Endodermal cell (in vitro differentiated cells): ENCODE measurements around the gene SSH2. TPM values are rescaled to one million over a fixed set of nuclear protein-coding genes. Genes with fewer than 3 reads are reported as not detected.

Experiments used
- DNase-seq: peaks from one replicate; pipeline ENCODE4 v3.0.0-alpha.2; 2017
- H3K27ac ChIP-seq: 2 replicates; pipeline ENCODE4 v1.5.1; 2013; ENCODE audit warnings: mild to moderate bottlenecking, low read depth, low read length, moderate library complexity
- H3K27me3 ChIP-seq: 2 replicates; pipeline ENCODE4 v1.6.1; 2013; ENCODE audit warnings: mild to moderate bottlenecking, low read length, moderate library complexity; ENCODE audit not compliant: insufficient read depth, control insufficient read depth, poor library complexity, severe bottlenecking
- H3K36me3 ChIP-seq: 2 replicates; pipeline ENCODE4 v1.7.0; 2013; ENCODE audit warnings: mild to moderate bottlenecking, low read length, moderate library complexity; ENCODE audit not compliant: control insufficient read depth, insufficient read depth
- H3K4me1 ChIP-seq: one replicate; pipeline ENCODE4 v1.7.0; 2013; ENCODE audit warnings: low read length; ENCODE audit not compliant: control insufficient read depth, insufficient read depth
- H3K4me3 ChIP-seq: 2 replicates; pipeline ENCODE4 v1.5.1; 2013; ENCODE audit warnings: mild to moderate bottlenecking, low read length, moderate library complexity
- H3K9ac ChIP-seq: 2 replicates; pipeline ENCODE4 v1.6.1; 2013; ENCODE audit warnings: mild to moderate bottlenecking, low read length, moderate library complexity; ENCODE audit not compliant: poor library complexity, severe bottlenecking; ENCODE audit errors: extremely low read depth
- H3K9me3 ChIP-seq: 2 replicates; pipeline ENCODE4 v1.6.1; 2013; ENCODE audit warnings: mild to moderate bottlenecking, low read length, moderate library complexity; ENCODE audit not compliant: control insufficient read depth
- H3K27ac Mint-ChIP-seq: 2 replicates; pipeline ENCODE4 v1.8.0; 2020; ENCODE audit warnings: mixed read lengths
- H3K27me3 Mint-ChIP-seq: 2 replicates; pipeline ENCODE4 v1.8.0; 2021; ENCODE audit warnings: mild to moderate bottlenecking, mixed read lengths; ENCODE audit not compliant: insufficient read depth
- H3K36me3 Mint-ChIP-seq: 2 replicates; pipeline ENCODE4 v1.8.0; 2020; ENCODE audit warnings: low read depth, mixed read lengths
- H3K4me1 Mint-ChIP-seq: 2 replicates; pipeline ENCODE4 v1.8.0; 2020; ENCODE audit warnings: mixed read lengths
- H3K4me3 Mint-ChIP-seq: 2 replicates; pipeline ENCODE4 v1.8.0; 2020; ENCODE audit warnings: mild to moderate bottlenecking, moderate library complexity, mixed read lengths
- H3K9me3 Mint-ChIP-seq: 2 replicates; pipeline ENCODE4 v1.8.0; 2020; ENCODE audit warnings: mild to moderate bottlenecking, mixed read lengths
- WGBS, 2 experiments: methylation state at CpG; one replicate each; pipeline versions ENCODE4 v1.1.5 to v1.1.7; 2013; ENCODE audit warnings: missing lambda C conversion rate in 2 of 2, mixed read lengths in 1 of 2; ENCODE audit not compliant: insufficient coverage in 1 of 2, insufficient read length in 1 of 2; 5-methylcytosine and 5-hydroxymethylcytosine counted together
- total RNA-seq, 2 donors: library from RNA; stranded (reverse); fragmentation: NEBNext Ultra II Directional in 1 of 2; extraction: Animal tissue kit (Norgen Biotek cat#: 25700) in 1 of 2; gene quantifications; 2 replicates in 1 of 2; 3 replicates in 1 of 2; pipeline ENCODE4 v1.2.1, GENCODE V29; 2021
- TF ChIP-seq, protein P1 (sequence below): fragments of 200-600 bp; sonication (generic); conservative IDR thresholded peaks from 2 replicates; pipeline ENCODE4 v1.5.0; 2021; ENCODE audit warnings: antibody characterized with exemption, mild to moderate bottlenecking

SSH2 gene
- total RNA-seq, 2 donors from 2014 or later, result 11.3 to 13.5 TPM

DNA sequence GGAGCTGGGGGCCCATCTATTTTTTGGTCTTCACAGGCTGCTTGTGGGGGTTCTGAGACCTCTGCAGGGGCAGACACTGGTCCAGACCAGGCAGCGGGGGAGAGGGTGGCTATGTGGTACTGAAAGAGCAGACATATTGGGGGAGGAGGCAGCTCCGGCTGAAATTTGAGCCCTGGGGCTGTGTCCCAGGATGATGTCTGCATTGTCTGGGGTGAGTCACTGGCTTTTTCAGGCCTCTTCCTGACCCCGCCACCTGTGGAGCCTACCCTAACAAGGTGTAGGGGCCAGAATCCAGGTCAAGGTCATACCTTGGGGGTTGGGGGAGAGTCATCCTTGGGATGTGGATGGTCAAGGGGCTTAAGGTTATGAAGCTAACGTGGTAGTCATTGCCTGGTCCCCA, 309.8 kb downstream of the SSH2 start:
- Mint-ChIP-seq H3K27me3 (peaks cover 97% of the 10 kb centered on the region), H3K4me1 (peaks cover 6% of the 10 kb centered on the region), H3K9me3 (no peaks in the 10 kb centered on the region), H3K4me3 (no peak overlapping the region), H3K36me3 (no peaks in the 10 kb centered on the region), H3K27ac (no peak overlapping the region)
- DNase-seq, result peak; percentile 82
- no peaks in the 10 kb centered on the region for H3K9me3 ChIP-seq
- TF ChIP-seq, protein P1, sequence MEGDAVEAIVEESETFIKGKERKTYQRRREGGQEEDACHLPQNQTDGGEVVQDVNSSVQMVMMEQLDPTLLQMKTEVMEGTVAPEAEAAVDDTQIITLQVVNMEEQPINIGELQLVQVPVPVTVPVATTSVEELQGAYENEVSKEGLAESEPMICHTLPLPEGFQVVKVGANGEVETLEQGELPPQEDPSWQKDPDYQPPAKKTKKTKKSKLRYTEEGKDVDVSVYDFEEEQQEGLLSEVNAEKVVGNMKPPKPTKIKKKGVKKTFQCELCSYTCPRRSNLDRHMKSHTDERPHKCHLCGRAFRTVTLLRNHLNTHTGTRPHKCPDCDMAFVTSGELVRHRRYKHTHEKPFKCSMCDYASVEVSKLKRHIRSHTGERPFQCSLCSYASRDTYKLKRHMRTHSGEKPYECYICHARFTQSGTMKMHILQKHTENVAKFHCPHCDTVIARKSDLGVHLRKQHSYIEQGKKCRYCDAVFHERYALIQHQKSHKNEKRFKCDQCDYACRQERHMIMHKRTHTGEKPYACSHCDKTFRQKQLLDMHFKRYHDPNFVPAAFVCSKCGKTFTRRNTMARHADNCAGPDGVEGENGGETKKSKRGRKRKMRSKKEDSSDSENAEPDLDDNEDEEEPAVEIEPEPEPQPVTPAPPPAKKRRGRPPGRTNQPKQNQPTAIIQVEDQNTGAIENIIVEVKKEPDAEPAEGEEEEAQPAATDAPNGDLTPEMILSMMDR, result no peak
- no peak overlapping the region for H3K27ac ChIP-seq
- no peak overlapping the region for H3K9ac ChIP-seq
- no peak overlapping the region for H3K4me3 ChIP-seq
- H3K36me3 ChIP-seq, result no peaks in the 10 kb centered on the region
- H3K27me3 ChIP-seq, result peaks cover 97% of the 10 kb centered on the region
- 77 to 92% methylated on average over 4 of the region's 4 CpGs for WGBS, 2 experiments
- H3K4me1 ChIP-seq, result peaks cover 2% of the 10 kb centered on the region

DNA sequence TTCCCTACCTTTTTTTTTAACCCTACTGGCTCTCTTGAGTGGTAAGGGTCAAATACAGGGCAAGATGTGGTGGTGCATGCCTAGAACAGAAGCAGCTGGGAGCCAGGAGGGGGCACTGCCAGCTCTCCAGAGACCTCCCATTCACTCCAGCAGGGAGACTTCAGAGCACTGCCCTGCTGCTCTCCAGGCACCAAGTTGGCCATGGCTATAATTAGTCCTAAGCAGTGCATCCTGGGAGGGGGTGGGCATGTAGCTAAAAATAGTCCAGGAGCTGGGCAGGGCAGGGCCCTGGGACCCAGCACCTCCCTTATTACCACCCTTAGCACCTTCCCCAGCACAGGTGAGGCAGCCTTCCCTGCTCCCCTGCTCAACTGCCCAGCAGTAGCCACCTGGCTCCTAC, 310.8 kb downstream of the SSH2 start:
- H3K4me3 Mint-ChIP-seq, result no peak overlapping the region
- peaks cover 100% of the 10 kb centered on the region for H3K27me3 ChIP-seq
- peaks cover 99% of the 10 kb centered on the region for H3K27me3 Mint-ChIP-seq
- H3K27ac ChIP-seq, result no peak overlapping the region
- H3K36me3 ChIP-seq, result no peaks in the 10 kb centered on the region
- H3K4me1 ChIP-seq, result peaks cover 2% of the 10 kb centered on the region
- no peak overlapping the region for H3K4me3 ChIP-seq
- TF ChIP-seq, protein P1, result peak; percentile 67
- peaks cover 6% of the 10 kb centered on the region for H3K4me1 Mint-ChIP-seq
- H3K9me3 ChIP-seq, result no peaks in the 10 kb centered on the region
- no peak overlapping the region for H3K27ac Mint-ChIP-seq
- no peaks in the 10 kb centered on the region for H3K9me3 Mint-ChIP-seq
- peak; percentile 78 for DNase-seq
- no peak overlapping the region for H3K9ac ChIP-seq
- no peaks in the 10 kb centered on the region for H3K36me3 Mint-ChIP-seq

DNA sequence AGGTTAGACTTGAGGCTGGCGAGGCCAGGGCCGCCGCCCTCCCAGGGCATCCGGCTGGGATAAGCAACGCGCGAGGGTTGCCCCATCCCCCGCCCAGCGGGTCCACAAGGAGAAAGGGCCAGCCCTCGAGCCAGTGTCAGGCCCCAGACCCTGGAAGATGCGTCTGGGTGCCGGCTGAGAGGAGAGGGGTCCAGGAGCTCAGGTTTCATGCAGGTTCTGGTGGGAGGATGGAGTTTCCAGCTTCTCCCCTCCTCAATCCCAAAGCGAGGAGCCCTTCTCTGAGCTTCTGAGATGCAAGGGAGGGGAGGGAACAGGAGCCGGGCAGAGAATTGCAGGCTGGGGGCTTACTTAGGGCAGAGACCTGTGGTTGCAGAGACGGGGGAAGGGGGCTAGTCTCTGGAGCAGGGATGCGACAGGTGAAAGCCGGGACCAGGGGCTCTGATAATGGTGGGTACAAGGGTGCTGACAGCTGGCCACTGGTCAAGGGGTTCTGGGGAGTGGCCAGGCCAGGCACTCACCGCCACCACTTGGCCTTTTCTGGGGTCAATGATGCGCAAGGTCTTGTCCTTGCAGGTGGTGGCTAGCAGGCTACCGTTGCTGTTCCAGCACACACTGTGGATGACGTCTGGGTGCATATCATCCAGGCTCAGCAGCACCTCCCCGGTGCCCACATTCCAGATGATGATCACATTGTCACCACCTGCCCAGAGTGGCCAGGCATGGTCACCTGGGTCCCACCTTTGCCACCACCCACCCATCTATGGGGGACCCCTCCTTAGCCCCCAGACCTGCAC, 311.6 kb downstream of the SSH2 start:
- no peaks in the 10 kb centered on the region for H3K9me3 Mint-ChIP-seq

More for the DNA sequence above, 311.6 kb downstream of the SSH2 start:
- 59 to 71% methylated on average over 10 to 22 of the region's 22 CpGs for WGBS, 2 experiments
- H3K36me3 Mint-ChIP-seq, result no peaks in the 10 kb centered on the region
- H3K27me3 Mint-ChIP-seq, result peaks cover 99% of the 10 kb centered on the region
- H3K4me1 Mint-ChIP-seq, result peaks cover 6% of the 10 kb centered on the region
- TF ChIP-seq, protein P1, result peak; percentile 44
- Histone ChIP-seq H3K27me3 (peaks cover 100% of the 10 kb centered on the region), H3K27ac (no peak overlapping the region), H3K9ac (no peak overlapping the region), H3K36me3 (no peaks in the 10 kb centered on the region), H3K9me3 (no peaks in the 10 kb centered on the region), H3K4me3 (no peak overlapping the region), H3K4me1 (peaks cover 2% of the 10 kb centered on the region)
- no peak overlapping the region for H3K27ac Mint-ChIP-seq
- no peak overlapping the region for H3K4me3 Mint-ChIP-seq
- no peak for DNase-seq
